ELR (cell line): ENCODE measurements around the gene C6orf120.

Experiments used
- DNase-seq: peaks from one replicate; pipeline ENCODE4 v3.0.0-alpha.2; 2015; ENCODE audit warnings: low read depth

The C6orf120 gene

GRCh38 chr6:169684056-169684455, 17.9 kb upstream of the C6orf120 start:
- no peak for DNase-seq

GRCh38 chr6:169685860-169686259, 16.1 kb upstream of the C6orf120 start:
- DNase-seq, result no peak

GRCh38 chr6:169689287-169689686, 12.6 kb upstream of the C6orf120 start:
- DNase-seq, result peak; percentile 90

- no peak for DNase-seq
These were observed 10.7 kb upstream of the C6orf120 start for GRCh38 chr6:169691260-169691659.

- no peak for DNase-seq
These were observed 9.4 kb upstream of the C6orf120 start for GRCh38 chr6:169692516-169692915.

- DNase-seq, result no peak
These were observed 6.8 kb upstream of the C6orf120 start for GRCh38 chr6:169695131-169695530.

GRCh38 chr6:169697115-169697514, 4.8 kb upstream of the C6orf120 start:
- peak; percentile 40 for DNase-seq

GRCh38 chr6:169700296-169700695, 1.6 kb upstream of the C6orf120 start:
- DNase-seq, result no peak

GRCh38 chr6:169701311-169701953, 494 bp upstream of the C6orf120 start:
- DNase-seq, result peak; percentile 41

- DNase-seq, result no peak
These were observed 917 bp downstream of the C6orf120 start for GRCh38 chr6:169702840-169703246.

- DNase-seq, result no peak
These were observed 5.8 kb downstream of the C6orf120 start for GRCh38 chr6:169707772-169708171.

GRCh38 chr6:169709293-169709692, 7.4 kb downstream of the C6orf120 start:
- DNase-seq, result no peak

GRCh38 chr6:169710009-169710408, 8.1 kb downstream of the C6orf120 start:
- no peak for DNase-seq

- no peak for DNase-seq
These were observed 12.3 kb downstream of the C6orf120 start for GRCh38 chr6:169714178-169714577.

GRCh38 chr6:169714595-169714994, 12.7 kb downstream of the C6orf120 start:
- DNase-seq, result no peak

GRCh38 chr6:169719117-169719516, 17.2 kb downstream of the C6orf120 start:
- peak; percentile 28 for DNase-seq

- DNase-seq, result no peak
These were observed 18.4 kb downstream of the C6orf120 start for GRCh38 chr6:169720207-169720855.

- peak; percentile 85 for DNase-seq
These were observed 20.7 kb downstream of the C6orf120 start for GRCh38 chr6:169722362-169723199.

GRCh38 chr6:169723200-169723909, 21.4 kb downstream of the C6orf120 start:
- peak; percentile 64 for DNase-seq

GRCh38 chr6:169723991-169724493, 22.1 kb downstream of the C6orf120 start:
- peak; percentile 48 for DNase-seq

GRCh38 chr6:169724494-169725124, 22.7 kb downstream of the C6orf120 start, which contains the start of gene PHF10:
PHF10 (minus strand) TSS chr6:169724500; CDS start chr6:169723931, 569 bp downstream.
- peak; percentile 55 for DNase-seq
